Fibroblast of skin of back (primary cell): ENCODE results near the gene TRMO.

Source experiments
- DNase-seq: peaks from one replicate; pipeline ENCODE4 v3.0.0-alpha.2; 2013

The TRMO gene

GRCh38 chr9:97903177-97903576 lies 19.1 kb downstream of the TRMO start:
- no peak for DNase-seq

- DNase-seq, result peak; percentile 41
Observed at GRCh38 chr9:97900738-97901565, 21.3 kb downstream of the TRMO start.

GRCh38 chr9:97900103-97900737 lies 22.1 kb downstream of the TRMO start:
- DNase-seq, result peak; percentile 18

GRCh38 chr9:97895695-97896332 lies 26.5 kb downstream of the TRMO start:
- DNase-seq, result peak; percentile 12

GRCh38 chr9:97895211-97895610 lies 27.1 kb downstream of the TRMO start:
- peak; percentile 21 for DNase-seq

GRCh38 chr9:97892421-97892820 lies 29.9 kb downstream of the TRMO start:
- DNase-seq, result no peak

- DNase-seq, result no peak
Observed at GRCh38 chr9:97891736-97892135, 30.6 kb downstream of the TRMO start.

- DNase-seq, result no peak
Observed at GRCh38 chr9:97889941-97890887, 32.1 kb downstream of the TRMO start.

GRCh38 chr9:97880336-97880735 lies 42.0 kb downstream of the TRMO start:
- DNase-seq, result no peak

- DNase-seq, result no peak
Observed at GRCh38 chr9:97876061-97876460, 46.2 kb downstream of the TRMO start.

GRCh38 chr9:97875111-97875510 lies 47.2 kb downstream of the TRMO start:
- DNase-seq, result no peak

GRCh38 chr9:97874624-97875023 lies 47.7 kb downstream of the TRMO start:
- DNase-seq, result no peak

GRCh38 chr9:97873882-97874281 lies 48.4 kb downstream of the TRMO start:
- DNase-seq, result no peak

- DNase-seq, result no peak
Observed at GRCh38 chr9:97873425-97873824, 48.9 kb downstream of the TRMO start.

GRCh38 chr9:97868859-97869258 lies 53.4 kb downstream of the TRMO start:
- DNase-seq, result no peak

- no peak for DNase-seq
Observed at GRCh38 chr9:97866848-97867247, 55.5 kb downstream of the TRMO start.

GRCh38 chr9:97866300-97866699 lies 56.0 kb downstream of the TRMO start:
- DNase-seq, result no peak

- DNase-seq, result no peak
Observed at GRCh38 chr9:97864396-97864795, 57.9 kb downstream of the TRMO start.

- no peak for DNase-seq
Observed at GRCh38 chr9:97863314-97863713, 59.0 kb downstream of the TRMO start.

GRCh38 chr9:97861148-97861475 lies 61.2 kb downstream of the TRMO start:
- DNase-seq, result no peak

- DNase-seq, result no peak
Observed at GRCh38 chr9:97860451-97861147, 61.7 kb downstream of the TRMO start.

GRCh38 chr9:97859346-97859745 lies 63.0 kb downstream of the TRMO start:
- no peak for DNase-seq
